ENCODE data around the gene C9orf152.
"Not testable (repeated sequence)": the region's sequence is repeated elsewhere in the genome, so short reads cannot be mapped to it uniquely, and the experiment has no call there.

C9orf152 gene

GRCh38 chr9:110214090-110214489 is 6.1 kb upstream of the C9orf152 start:
- no peak for DNase-seq

GRCh38 chr9:110213413-110214044 is 5.6 kb upstream of the C9orf152 start:
- no peak for DNase-seq

GRCh38 chr9:110207071-110207641 is 803 bp downstream of the C9orf152 start:
- DNase-seq = no peak

- DNase-seq = no peak
Measured at GRCh38 chr9:110206389-110206788, 1.6 kb downstream of the C9orf152 start.

- DNase-seq = not testable (repeated sequence)
Measured at GRCh38 chr9:110205612-110206011, 2.3 kb downstream of the C9orf152 start.

GRCh38 chr9:110202232-110202631 is 5.7 kb downstream of the C9orf152 start:
- no peak for DNase-seq

GRCh38 chr9:110199643-110200042 is 8.3 kb downstream of the C9orf152 start:
- DNase-seq = no peak

- no peak for DNase-seq
Measured at GRCh38 chr9:110198357-110198756, 9.6 kb downstream of the C9orf152 start.

- no peak for DNase-seq
Measured at GRCh38 chr9:110197330-110198187, 10.4 kb downstream of the C9orf152 start.

GRCh38 chr9:110196084-110196499 is 11.9 kb downstream of the C9orf152 start:
- not testable (repeated sequence) for DNase-seq

GRCh38 chr9:110192531-110193261 is 15.3 kb downstream of the C9orf152 start:
- DNase-seq = no peak

GRCh38 chr9:110191615-110192014 is 16.3 kb downstream of the C9orf152 start:
- DNase-seq = no peak

GRCh38 chr9:110189559-110190320 is 18.2 kb downstream of the C9orf152 start:
- no peak for DNase-seq

- DNase-seq = no peak
Measured at GRCh38 chr9:110188991-110189390, 19.0 kb downstream of the C9orf152 start.

- DNase-seq = no peak
Measured at GRCh38 chr9:110188101-110188500, 19.9 kb downstream of the C9orf152 start.

GRCh38 chr9:110187126-110187525 is 20.8 kb downstream of the C9orf152 start:
- no peak for DNase-seq

- no peak for DNase-seq
Measured at GRCh38 chr9:110186254-110186653, 21.7 kb downstream of the C9orf152 start.

GRCh38 chr9:110185806-110186205 is 22.2 kb downstream of the C9orf152 start:
- DNase-seq = no peak

GRCh38 chr9:110183208-110184145 is 24.5 kb downstream of the C9orf152 start:
- no peak for DNase-seq

GRCh38 chr9:110180511-110181434 is 27.2 kb downstream of the C9orf152 start:
- no peak for DNase-seq

Measured in NCI-H2081 treated with DMSO at 0.1 percent for 48 hours (cell line).